ENCODE measurements around the gene EFHC2.
"Not testable (repeated sequence)": the region's sequence is repeated elsewhere in the genome, so short reads cannot be mapped to it uniquely, and the experiment has no call there.

The EFHC2 gene

DNA sequence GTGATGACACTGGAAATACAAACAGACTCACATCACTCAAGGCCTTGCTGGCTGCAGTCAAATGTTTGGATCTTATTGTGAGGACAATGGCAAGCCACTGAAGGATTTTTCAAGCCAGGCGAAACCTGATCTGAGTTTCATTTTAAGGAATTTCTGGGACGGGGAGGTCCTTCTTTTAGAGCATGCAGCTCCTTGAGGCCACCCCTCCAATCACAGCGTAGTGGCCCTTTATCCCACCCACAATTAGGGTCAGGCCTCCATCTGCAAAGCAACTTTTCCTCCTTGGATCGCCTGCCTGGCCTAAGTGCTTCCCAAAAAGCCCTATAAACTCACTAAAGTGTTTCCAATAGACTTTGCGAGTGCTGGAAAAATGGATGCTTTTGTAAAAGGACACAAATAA is 115.5 kb downstream of the EFHC2 start:
- no peak for DNase-seq

DNA sequence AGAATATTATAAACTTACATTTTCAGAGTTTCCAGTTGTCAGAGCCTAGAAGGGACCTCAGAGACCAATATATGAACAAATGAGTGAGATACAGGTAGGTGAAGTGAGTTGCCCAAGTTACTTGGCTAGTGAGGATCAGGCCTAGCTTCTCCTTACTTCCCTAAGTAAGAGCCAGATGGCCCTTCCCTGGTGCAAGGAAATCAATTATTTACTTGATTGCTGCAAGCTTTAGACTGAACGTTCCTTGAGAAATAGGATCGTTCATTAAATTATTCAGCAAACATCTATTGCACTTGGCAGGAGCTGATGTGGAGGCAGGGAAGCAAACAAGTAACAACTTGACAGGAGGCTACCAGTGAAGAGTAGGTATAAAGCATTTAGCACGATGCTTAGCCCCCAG is 117.8 kb downstream of the EFHC2 start:
- no peak for DNase-seq

DNA sequence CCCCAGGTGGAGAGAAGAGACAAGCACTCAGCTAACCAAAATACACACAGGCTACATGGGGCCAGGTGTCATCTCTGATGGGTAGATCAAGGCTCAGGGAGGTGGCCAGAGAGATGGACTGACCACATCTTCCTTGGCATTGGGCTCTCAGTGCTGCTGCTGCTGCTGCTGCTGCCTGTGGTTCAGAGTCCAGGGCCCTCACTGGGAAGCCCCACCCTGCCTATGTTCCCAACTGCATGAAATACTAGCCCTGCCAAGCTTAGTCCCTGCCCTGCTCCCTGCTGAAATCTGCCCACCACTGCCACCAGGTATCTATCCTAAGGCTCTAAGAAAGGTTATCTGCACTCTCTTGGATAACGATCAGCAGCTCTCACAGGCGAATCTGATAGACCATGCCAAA is 118.7 kb downstream of the EFHC2 start:
- DNase-seq = no peak

DNA sequence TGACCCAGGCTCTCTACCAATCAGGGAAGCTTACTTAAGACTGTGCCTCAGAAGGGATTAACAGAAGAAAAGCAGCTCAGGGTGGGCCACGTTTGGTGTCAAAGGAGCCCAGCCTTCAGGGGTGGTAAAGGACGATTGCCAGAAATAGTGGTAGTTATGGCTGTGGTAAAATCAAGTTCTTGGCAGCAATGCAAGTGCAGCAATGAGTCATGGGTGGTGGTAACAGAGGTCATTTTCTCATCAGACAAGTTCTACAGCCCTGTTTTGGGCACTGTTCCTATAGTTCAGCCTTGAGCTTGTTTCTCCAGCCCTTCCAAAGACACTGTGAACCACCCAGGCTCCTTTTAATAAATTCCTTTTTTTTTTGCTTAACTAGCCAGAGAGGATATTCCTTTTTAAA is 120.3 kb downstream of the EFHC2 start:
- no peak for DNase-seq

DNA sequence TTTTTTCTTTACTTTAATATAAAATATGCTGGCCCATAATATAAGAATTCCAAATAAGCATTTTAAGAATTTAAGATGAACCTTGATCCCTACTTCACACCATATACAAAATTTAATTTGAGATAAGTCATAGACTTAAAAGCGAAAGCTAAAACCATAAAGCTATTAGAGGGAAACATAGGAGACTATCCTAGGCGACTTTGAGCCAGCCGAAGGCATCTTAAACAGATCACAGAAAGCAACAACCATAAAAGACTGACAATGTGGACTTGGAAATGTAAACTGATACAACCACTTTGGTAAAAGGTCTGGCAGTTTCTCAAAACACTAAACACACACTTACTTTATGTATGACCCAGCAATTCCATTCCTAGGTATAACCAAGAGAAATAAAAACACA is 125.0 kb downstream of the EFHC2 start:
- no peak for DNase-seq

DNA sequence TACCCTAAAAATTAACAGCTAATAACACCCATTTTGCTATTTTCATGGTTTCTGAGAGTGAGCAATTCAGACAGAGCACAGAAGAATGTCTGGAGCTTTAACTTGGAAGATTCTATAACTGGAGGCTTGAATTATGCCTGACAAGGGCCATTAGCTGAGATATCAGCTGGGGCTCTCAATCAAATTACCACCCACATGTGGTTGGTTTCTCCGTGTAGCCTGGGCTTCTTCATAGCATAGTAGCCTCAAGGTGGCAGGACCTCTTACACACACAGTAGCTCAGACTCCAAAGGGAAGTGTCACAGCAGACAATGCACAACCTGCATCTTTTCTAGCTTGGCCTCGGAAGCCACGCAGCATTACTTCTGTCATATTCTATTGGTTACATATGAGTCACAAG is 127.3 kb downstream of the EFHC2 start:
- no peak for DNase-seq

DNA sequence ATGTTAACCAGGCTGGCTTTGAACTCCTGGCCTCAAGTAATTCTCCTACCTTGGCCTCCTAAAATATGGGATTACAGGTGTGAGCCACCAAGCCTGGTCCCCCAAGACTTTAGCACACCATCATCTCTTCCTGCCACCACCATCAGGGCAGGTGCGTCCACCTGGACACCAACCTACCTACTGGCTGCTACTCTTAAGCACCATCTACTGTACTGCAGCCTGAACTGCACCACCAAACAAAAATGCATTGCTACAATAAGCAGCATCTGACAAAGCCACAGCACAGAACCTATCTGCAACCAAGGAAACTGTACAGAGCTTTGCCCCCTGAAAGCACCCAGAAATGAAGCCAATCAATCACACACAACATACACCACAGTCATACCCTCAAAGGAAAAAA is 139.7 kb downstream of the EFHC2 start:
- DNase-seq = no peak

DNA sequence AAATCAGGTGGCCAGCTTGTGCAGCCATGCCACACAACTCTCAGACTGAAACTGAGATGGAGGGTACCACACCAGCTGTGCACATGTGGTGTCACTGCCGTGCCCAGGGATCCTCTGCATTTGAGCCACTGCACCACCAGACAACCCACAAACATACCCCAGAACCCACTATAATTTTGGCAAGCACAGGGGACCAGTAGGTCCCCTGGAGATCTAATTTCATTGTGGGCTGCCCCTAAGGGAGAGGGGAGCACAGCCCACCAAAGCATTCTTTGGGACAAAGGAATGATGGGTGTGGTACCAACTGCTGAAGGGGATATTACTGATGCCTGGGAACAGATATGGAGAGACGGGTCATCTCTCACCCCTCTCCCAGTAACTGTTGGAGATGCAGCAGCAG is 140.9 kb downstream of the EFHC2 start:
- DNase-seq = no peak

DNA sequence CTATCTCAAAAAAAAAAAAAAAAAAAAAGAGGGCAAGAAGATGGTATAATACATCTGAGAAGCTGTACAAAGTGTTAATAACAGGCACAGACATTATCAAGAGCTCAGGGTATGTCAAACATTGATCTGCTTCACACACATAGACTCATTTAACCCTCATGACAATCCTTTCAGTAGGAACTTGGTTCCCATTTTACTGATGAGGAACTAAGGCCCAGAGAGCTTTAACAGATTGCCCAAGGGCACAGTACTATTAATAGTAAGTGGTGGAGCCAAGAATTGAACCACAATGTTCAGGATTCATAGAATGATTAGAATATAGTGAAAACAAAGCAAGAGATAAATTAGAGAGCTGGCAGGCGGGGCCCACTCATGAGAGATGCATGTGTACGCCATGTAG is 154.4 kb downstream of the EFHC2 start:
- DNase-seq = no peak

DNA sequence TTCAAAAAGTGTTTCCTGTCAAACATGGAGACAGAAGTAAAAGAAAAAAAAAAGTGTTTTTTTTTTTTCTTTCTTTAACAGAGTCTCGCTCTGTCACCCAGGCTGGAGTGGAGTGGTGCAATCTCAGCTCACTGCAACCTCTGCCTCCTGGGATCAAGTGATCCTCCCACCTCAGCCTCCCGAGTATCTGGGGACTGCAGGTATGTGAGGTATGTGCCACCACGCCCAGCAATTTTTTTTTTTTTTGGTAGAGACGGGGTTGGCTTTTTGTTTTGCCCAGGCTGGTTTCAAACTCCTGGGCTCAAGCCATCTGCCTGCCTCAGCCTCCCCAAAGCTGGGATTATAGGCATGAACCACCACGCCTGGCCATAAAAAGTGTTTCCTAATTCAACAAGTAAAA is 155.6 kb downstream of the EFHC2 start:
- DNase-seq = not testable (repeated sequence)

DNA sequence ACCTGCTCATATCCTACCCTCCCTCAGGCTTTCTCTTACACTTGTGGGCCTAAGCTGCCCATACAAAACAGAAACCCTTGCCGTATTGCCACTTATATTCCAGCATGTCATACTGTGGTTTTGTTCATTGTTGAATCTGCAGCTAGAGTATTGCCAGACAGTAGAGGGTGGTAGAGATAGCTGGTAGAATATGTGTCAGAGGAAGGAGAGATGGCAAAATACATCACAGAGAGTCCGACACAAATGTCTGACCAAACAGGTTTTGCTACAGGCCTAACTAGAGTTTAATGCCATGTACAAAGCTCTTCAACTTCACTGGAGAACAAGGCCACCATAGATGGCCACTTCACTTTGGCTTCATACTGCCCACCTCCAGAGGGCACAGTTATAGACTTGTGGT is 160.1 kb downstream of the EFHC2 start:
- DNase-seq = peak; percentile 74

DNA sequence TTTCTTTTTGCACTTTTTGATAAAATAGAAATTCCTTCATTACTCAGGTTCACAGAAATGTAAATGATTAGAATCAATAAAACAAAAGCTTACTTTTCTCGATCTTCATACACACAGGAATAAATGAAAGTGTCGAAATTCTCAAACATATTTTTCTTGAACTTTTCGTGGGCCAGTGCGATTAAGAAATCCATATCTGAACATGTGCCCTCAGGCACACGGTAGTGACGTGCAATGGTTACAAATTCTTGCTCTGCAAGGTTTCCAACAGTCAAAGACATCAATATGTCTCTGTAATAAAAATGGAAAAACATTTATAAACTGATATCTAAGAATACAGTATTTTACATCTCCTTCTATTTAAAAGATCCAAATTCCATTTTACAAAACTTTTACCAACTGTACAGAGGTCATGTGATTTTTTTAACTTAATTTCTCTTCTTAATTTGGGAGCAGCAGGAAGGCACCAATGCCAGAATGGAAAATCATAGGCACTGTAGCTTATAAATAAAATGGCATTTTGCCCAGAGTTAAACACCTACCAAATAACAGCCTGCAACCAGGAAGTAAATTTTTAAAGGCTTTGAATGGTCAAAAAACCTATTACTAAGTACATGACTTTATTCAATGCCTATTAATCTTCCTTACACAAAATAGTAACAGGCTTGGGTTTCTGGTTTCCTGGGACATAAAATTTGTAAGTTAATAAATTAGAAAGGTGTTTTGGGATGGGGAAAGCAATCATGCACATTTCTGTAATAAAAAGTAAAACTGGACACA is 165.0 kb downstream of the EFHC2 start:
- peak; percentile 28 for DNase-seq

DNA sequence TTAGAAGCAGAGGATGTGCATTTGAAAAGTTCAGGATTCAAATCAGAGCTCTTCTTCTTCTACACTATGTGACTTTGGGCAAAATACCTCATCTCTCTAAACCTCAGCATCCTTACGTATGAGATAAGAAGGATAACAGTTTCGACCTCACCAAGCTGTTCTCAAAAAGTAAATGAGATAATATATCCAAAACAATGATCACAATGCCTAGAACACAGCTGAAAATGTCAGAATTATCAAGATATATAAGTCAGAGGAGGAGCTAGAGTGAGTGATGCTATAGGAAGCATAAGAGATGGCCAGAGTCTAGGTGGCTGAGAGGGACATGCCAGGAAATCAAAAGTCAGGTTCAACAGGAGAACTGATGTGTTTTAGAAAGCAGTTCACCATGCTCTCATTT is 168.0 kb downstream of the EFHC2 start:
- DNase-seq = no peak

DNA sequence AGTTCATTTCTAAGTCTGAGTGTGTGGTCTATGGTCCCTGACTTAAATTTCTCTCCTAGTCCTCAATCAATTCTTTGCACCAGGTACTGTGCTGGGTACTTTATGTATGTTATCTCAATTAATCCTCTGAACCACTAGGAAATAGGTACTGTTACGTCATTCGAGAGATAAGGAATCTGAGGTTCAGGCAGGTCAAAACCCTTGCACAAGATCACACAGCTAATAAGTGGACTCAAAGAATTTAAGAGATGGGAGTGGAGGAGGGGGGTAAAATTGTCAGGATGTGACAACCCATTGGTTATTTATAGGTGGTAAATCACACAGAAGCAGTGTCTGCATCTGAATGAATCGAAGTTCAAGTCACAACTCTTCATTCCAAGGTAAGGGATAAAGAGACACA is 169.4 kb downstream of the EFHC2 start:
- DNase-seq = no peak

DNA sequence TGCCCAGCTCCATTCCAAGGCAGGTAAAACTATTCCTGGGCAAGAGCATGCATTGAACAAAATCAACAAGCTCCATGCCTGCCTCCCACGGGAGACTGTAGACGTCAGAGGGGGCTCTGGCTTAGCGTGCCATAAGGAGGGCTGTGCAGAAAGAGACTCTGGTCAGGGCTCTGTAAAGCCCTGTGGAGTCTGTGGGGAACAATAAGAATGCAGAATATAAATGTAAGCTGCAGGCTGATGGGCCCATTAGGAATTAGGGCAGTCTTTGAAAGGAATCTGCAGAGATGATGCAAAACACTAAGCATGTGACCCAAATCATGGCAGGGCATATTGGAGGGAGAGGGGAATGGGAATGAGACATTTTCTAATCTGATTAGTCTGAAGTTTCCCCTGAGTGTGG is 170.3 kb downstream of the EFHC2 start:
- no peak for DNase-seq

DNA sequence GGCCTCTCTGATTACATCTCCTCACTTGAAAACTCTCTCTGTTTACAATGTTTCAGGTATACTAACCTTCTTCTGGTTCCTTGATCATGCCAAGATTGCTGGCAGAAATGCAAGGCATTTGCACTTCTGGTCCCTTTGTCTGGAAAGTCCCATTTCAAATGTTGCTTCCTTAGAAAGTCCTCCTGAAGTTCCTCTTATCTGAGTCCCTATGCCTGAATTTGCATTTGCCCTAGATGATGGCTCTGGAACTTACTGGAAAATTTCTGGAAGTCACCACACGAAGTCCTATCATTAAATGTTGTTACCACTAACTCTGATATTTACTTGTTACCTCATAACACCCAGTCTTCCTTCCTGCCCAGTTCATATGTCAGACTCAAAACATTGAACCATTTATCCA is 176.4 kb downstream of the EFHC2 start:
- DNase-seq = no peak

DNA sequence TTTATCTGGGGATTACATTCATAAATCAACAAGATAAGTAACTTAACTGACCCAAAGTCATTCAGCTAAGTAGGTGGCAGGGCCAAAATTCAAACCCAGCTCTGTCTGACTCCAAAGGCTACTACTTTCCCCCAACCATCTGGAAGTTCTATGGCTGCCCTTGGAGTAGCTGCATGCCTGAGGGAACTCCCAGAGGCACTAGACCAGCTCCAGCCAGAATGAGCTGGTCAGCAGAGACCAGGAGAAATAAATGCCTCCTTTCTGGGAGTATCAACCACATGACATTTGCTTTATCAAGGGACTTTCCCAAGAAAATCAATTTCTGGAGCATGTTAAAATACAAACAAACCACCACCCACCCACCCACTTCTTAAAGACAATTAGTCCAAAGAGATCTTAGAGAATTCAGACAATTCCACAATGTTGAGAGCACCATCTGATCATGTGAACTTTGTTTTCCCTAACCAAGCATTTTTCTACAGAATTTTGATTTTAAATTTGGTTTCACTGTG is 180.5 kb downstream of the EFHC2 start:
- DNase-seq = no peak

DNA sequence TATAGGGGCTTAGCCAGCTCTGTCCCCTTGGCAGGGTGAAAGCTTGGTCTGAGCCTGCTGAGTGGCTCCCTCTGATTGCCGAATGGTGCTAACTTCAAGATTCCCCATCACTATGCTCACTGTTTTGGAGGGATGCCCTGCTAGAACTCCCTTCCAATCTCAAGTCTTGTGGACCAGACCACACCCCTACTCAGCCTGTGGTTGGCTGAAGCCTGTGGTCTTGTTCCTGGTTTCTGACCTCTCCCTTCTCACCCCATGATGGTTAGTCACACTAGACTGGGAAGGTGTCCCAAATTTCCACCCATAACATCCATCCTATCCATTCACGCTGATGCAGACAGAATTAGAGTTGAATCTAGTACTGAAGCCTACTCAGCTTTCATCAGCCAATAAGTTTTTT is 185.6 kb downstream of the EFHC2 start:
- no peak for DNase-seq

DNA sequence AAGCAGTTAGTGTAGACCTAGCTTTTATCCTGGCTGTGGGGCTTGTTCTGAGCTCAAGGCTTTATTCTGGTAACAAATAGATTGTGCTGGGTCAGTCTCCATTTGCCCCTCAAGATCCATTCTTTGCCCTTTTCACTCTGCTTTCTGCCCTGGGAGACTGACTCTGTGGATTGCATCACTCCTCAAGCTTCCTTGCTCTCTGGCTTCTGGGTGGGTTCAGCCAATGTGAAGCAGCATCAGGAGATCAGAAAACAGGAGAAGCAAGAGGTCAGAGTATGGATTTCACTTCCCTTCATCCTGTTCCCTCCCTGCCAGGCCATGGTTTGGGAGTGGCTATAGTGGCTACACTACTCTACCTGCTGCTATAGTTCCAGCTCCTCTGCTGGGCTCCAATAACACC is 186.2 kb downstream of the EFHC2 start:
- no peak for DNase-seq

DNA sequence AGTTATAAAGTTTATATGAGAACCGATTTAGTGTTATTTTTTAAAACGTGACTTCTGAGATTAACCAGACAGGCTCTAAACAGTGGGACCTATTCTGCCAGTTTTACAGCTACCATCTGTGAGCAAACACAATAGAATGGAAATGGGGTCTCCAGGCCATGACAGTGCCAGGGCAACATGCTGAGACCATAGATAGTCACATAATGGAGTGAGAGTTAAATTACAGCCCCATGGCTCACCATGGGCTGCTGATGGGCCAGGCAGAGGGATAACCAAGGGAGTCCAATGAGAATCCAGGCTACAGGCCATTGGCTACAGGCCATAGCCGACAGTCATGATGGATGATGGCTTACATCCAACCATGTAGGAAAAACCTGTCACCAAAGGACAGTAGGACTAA is 186.7 kb downstream of the EFHC2 start:
- no peak for DNase-seq

DNA sequence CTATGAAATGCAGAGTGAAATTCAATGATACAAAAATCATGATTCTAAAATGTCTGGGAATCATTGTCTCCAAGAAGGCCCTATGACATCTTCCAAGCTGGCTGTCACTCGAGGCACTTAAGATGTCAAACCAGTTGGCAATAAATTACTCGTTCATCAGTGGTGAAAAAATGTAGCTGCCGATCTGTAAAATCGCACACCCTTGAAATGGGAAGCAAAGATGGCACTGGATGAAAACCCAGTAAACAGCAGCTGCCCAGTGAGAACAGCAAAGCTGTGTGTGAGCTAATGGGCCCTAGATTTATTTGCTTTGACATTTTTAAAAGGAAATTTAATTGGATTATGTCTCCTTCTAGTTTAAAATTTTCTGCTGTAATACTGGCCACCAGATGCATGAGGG is 188.3 kb downstream of the EFHC2 start:
- DNase-seq = no peak

DNA sequence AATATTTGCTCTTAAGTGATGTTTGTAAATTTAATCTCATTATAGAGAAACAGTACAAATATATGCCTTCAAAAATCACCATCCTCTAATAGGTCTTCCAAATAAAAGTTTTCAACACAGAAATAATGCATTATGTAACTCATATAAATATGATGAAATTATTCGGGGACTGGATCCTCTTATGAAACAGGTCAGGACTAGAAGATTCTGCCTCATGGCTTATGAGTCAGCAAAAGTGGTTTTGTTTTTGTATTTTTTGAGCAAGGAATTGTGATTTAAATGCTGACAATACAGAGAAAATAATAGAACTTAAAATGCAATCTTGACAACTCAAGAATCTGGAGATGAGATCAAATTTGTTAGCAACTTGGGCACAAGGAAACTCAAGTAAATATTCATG is 190.6 kb downstream of the EFHC2 start:
- no peak for DNase-seq

DNA sequence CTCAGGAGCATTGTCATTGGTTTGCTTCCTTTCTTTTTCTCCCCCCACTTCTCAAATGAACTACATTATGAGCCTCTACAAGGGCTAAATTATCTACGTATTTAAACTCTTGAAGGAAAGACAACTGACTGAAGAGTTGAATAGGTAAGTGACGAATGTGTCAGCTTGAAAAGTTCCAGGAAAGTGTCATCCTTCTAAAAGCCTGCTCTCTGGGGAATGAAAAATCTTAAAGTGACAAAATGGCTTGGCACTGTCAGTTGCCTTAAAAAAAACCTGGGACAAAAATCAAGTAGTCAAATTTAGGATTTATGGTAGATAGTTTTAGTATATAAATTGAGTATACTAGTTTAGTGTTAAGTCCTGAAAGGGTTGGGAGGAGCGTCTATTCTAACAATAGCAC is 196.3 kb downstream of the EFHC2 start:
- no peak for DNase-seq

DNA sequence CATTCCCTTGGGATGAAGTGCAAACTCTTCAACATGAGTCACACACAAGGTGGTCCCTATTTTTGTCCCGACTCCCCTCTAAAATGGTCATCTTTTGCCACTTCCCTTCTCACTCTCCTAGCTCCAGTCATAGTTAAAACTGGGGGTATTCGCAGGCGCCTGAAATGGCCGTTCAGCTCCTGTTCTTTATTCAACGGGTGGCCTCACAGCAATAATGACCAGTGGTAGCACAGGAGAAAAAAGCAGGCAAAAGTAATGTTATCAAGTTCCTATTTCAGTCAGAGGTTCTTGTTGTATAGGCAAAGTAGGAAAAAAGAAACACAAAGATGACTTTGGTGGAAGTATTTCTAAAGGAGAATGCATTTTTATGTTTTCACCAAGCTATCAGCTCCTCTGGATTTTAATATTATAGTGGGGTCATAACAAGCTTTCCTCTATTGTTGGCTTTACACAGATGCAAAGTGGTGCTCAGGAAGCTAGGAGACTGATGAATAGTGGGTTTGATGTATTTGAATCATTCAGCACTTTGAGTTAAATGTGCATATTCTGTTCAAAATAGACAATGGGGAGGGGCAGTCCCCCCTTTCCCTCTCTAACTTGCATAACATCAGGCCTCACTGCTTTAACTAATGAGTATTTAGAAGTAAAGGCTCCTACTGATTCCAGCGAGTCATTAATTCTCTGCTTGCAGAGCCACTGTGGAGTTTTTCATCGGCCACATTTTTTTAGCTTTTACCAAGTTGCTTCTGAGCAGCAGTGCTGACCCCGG is 199.1 kb downstream of the EFHC2 start:
- no peak for DNase-seq

All from NCI-H2029 (cell line).